Measurements from ENCODE around the gene KRTAP3-3.
"Not testable (repeated sequence)": the region's sequence is repeated elsewhere in the genome, so short reads cannot be mapped to it uniquely, and the experiment has no call there.

GRCh38 chr17:41034346-41034935 is 40.5 kb upstream of the KRTAP3-3 start, which contains the start of gene KRTAP1-3:
- not testable (repeated sequence) for TF ChIP-seq CTCF (IDR thresholded peaks at IDR 0.05 in 4 of 5, conservative IDR thresholded peaks at IDR 0.05 in 1 of 5); POLR2A (IDR thresholded peaks at IDR 0.05)

All from gastrocnemius medialis (tissue), 4 donors.